GM13977 (cell line): ENCODE data around the gene PTPRB.

Source experiments
- DNase-seq: peaks from one replicate; pipeline ENCODE4 v3.0.0; 2012; ENCODE audit warnings: low spot score
- CTCF ChIP-seq: IDR thresholded peaks from 2 replicates; pipeline ENCODE4 v1.5.1; 2012; ENCODE audit warnings: mild to moderate bottlenecking, control low read depth; ENCODE audit not compliant: insufficient read depth; ENCODE audit errors: extremely low read depth, missing control alignments
- in situ Hi-C: fragments of 300-500 bp; cut with MboI; formaldehyde crosslinking; loops from one replicate; pipeline ENCODE4 v1.12.0; 2022; ENCODE audit warnings: low sequenced_read_pairs, low pct_unique_long_range_greater_than_20kb, mixed read lengths, inconsistent platforms; ENCODE audit not compliant: unreplicated experiment

Gene PTPRB

DNA sequence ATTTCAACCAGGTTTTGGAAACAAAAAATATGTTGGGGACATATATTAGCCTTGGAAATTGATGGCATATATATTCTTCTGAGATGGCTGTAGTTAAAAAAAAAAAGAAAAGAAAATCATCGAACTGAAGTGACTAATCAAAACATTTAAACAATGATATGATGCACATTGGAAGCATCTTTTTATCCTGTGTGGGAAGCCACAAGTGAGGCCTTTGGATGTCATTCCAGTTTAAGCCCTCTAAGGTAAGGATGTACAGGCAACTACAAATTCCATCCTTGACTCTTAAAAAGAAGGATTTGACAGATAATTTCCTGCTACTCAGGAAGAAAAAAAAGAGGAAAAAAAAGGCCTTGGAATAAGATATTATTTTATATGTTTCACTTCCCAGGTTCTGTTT, 9.6 kb upstream of the PTPRB start:
- no peak for TF ChIP-seq CTCF
- in situ Hi-C loops, result no loop called here
- no peak for DNase-seq

- in situ Hi-C loops, result no loop called here
- no peak for DNase-seq
- TF ChIP-seq CTCF, result no peak
Measured at GRCh38 chr12:70645494-70646317, 8.5 kb upstream of the PTPRB start.

- in situ Hi-C loops, result no loop called here
Measured at GRCh38 chr12:70644861-70645260, 7.6 kb upstream of the PTPRB start.

DNA sequence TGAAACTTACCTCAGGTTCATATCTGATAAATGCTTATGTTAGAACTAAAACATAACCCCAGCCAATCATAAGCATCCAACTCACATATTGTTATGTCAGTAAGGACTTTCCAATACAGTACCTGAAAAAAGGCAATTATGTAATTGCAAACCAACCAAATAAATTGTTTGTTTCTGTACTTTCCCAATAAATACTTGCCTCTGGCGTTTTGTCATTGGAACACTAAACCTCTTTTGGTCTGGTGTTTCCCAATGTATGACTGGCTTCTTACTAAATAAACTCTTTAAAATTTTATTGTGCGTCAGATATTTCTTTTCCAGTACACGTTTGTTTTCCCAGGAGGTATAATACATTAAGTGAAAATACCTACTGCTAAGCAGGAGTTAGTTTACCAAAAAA, 6.7 kb upstream of the PTPRB start:
- in situ Hi-C loops, result no loop called here
- no peak for TF ChIP-seq CTCF
- DNase-seq, result no peak

More at GRCh38 chr12:70644861-70645260, 7.6 kb upstream of the PTPRB start:
- no peak for DNase-seq
- no peak for TF ChIP-seq CTCF

- in situ Hi-C loops, result no loop called here
- no peak for TF ChIP-seq CTCF
Measured at GRCh38 chr12:70641691-70642090, 4.5 kb upstream of the PTPRB start.

GRCh38 chr12:70640901-70641300, 3.7 kb upstream of the PTPRB start:
- in situ Hi-C loops, result no loop called here
- DNase-seq, result no peak
- TF ChIP-seq CTCF, result no peak

More at GRCh38 chr12:70641691-70642090, 4.5 kb upstream of the PTPRB start:
- DNase-seq, result no peak
